HuH-7.5 (cell line): ENCODE results near the gene FBXO48.

Experiments used
- DNase-seq: peaks from one replicate; pipeline ENCODE4 v3.0.0; 2011; ENCODE audit warnings: low spot score

Gene FBXO48

GRCh38 chr2:68435615-68436014, 31.5 kb downstream of the FBXO48 start:
- no peak for DNase-seq

- DNase-seq = no peak
Observed at GRCh38 chr2:68434981-68435380, 32.1 kb downstream of the FBXO48 start.

- DNase-seq = no peak
Observed at GRCh38 chr2:68432696-68433658, 34.1 kb downstream of the FBXO48 start.

- DNase-seq = no peak
Observed at GRCh38 chr2:68431316-68431972, 35.6 kb downstream of the FBXO48 start.

GRCh38 chr2:68429311-68429826, 37.7 kb downstream of the FBXO48 start:
- no peak for DNase-seq

GRCh38 chr2:68428746-68429145, 38.3 kb downstream of the FBXO48 start:
- no peak for DNase-seq

- DNase-seq = no peak
Observed at GRCh38 chr2:68428126-68428525, 39.0 kb downstream of the FBXO48 start.

- no peak for DNase-seq
Observed at GRCh38 chr2:68426848-68427579, 40.1 kb downstream of the FBXO48 start.

GRCh38 chr2:68426446-68426845, 40.6 kb downstream of the FBXO48 start:
- no peak for DNase-seq

GRCh38 chr2:68425503-68425902, 41.6 kb downstream of the FBXO48 start:
- no peak for DNase-seq

GRCh38 chr2:68423966-68424650, 43.0 kb downstream of the FBXO48 start:
- no peak for DNase-seq

- no peak for DNase-seq
Observed at GRCh38 chr2:68420254-68420910, 46.7 kb downstream of the FBXO48 start.

GRCh38 chr2:68418855-68419254, 48.2 kb downstream of the FBXO48 start:
- no peak for DNase-seq

- DNase-seq = no peak
Observed at GRCh38 chr2:68418419-68418818, 48.7 kb downstream of the FBXO48 start.

GRCh38 chr2:68417926-68418325, 49.2 kb downstream of the FBXO48 start:
- no peak for DNase-seq

GRCh38 chr2:68416081-68416675, 50.9 kb downstream of the FBXO48 start:
- no peak for DNase-seq

GRCh38 chr2:68415521-68415920, 51.6 kb downstream of the FBXO48 start:
- DNase-seq = no peak

GRCh38 chr2:68414876-68415275, 52.2 kb downstream of the FBXO48 start:
- DNase-seq = no peak

GRCh38 chr2:68414452-68414851, 52.6 kb downstream of the FBXO48 start:
- DNase-seq = no peak

GRCh38 chr2:68413466-68413865, 53.6 kb downstream of the FBXO48 start:
- DNase-seq = no peak
